ENCODE measurements around the gene DPYSL4.

The DPYSL4 gene

GRCh38 chr10:132253092-132253687 lies 66.4 kb downstream of the DPYSL4 start:
- no peak for DNase-seq (ENCODE audit: low read depth)
- no peak overlapping the region for H3K4me3 ChIP-seq (ENCODE audit: low read length)
- no peak for TF ChIP-seq CTCF (IDR thresholded peaks at IDR 0.05; ENCODE audit: insufficient read depth, low read depth, low read length, missing control alignments)

GRCh38 chr10:132254841-132255240 lies 68.1 kb downstream of the DPYSL4 start:
- TF ChIP-seq CTCF (IDR thresholded peaks at IDR 0.05; ENCODE audit: insufficient read depth, low read depth, low read length, missing control alignments): no peak
- H3K4me3 ChIP-seq (ENCODE audit: low read length): no peak overlapping the region
- DNase-seq (ENCODE audit: low read depth): no peak
